Brain microvascular endothelial cell (primary cell): ENCODE measurements around the gene NRXN2.

Source experiments
- DNase-seq: peaks from one replicate; pipeline ENCODE4 v3.0.0-alpha.2; 2020
- H3K27ac ChIP-seq: fragments of 250-450 bp; sonication (Bioruptor Pico); 2 replicates; pipeline ENCODE4 v1.5.1; 2020; ENCODE audit warnings: mild to moderate bottlenecking, moderate library complexity
- H3K27me3 ChIP-seq: fragments of 250-450 bp; sonication (Bioruptor Pico); replicated peaks from 2 replicates; pipeline ENCODE4 v1.5.1; 2020; ENCODE audit warnings: mild to moderate bottlenecking
- H3K36me3 ChIP-seq: fragments of 250-450 bp; sonication (Bioruptor Pico); replicated peaks from 2 replicates; pipeline ENCODE4 v1.5.1; 2020; ENCODE audit warnings: mild to moderate bottlenecking
- H3K4me3 ChIP-seq: 2 replicates; pipeline ENCODE4 v1.5.1; 2011; ENCODE audit warnings: low read depth, mild to moderate bottlenecking, control low read depth, low read length, moderate library complexity
- CTCF ChIP-seq: IDR thresholded peaks from 2 replicates; pipeline ENCODE4 v1.5.1; 2011; ENCODE audit warnings: low read depth, mild to moderate bottlenecking, moderate library complexity, low read length, control low read depth, inconsistent platforms; ENCODE audit errors: missing control alignments
- in situ Hi-C: cut with HindIII; loops from 2 replicates; pipeline ENCODE4 v1.10.0; 2017; ENCODE audit warnings: low sequenced_read_pairs, low pct_ligation_motif_present

The NRXN2 gene

GRCh38 chr11:64641596-64642417 is 81.2 kb downstream of the NRXN2 start:
- H3K27me3 ChIP-seq, result peaks cover 71% of the 10 kb centered on the region
- DNase-seq, result no peak

GRCh38 chr11:64639885-64640284 is 83.1 kb downstream of the NRXN2 start:
- TF ChIP-seq CTCF, result no peak
- Histone ChIP-seq H3K27me3 (peaks cover 63% of the 10 kb centered on the region), H3K27ac (no peak overlapping the region), H3K4me3 (no peak overlapping the region), H3K36me3 (no peaks in the 10 kb centered on the region)
- in situ Hi-C loops, result no loop called here
- no peak for DNase-seq

More at GRCh38 chr11:64641596-64642417, 81.2 kb downstream of the NRXN2 start:
- H3K27ac ChIP-seq, result no peak overlapping the region
- no peak overlapping the region for H3K4me3 ChIP-seq
- no peaks in the 10 kb centered on the region for H3K36me3 ChIP-seq
- no peak for TF ChIP-seq CTCF
- in situ Hi-C loops, result no loop called here

- no peak for TF ChIP-seq CTCF
- Histone ChIP-seq H3K27me3 (peaks cover 53% of the 10 kb centered on the region), H3K4me3 (no peak overlapping the region), H3K27ac (no peak overlapping the region), H3K36me3 (no peaks in the 10 kb centered on the region)
- DNase-seq, result no peak
- in situ Hi-C loops, result no loop called here
Observed at GRCh38 chr11:64638829-64639228, 84.2 kb downstream of the NRXN2 start.

GRCh38 chr11:64638018-64638665 is 84.9 kb downstream of the NRXN2 start:
- Histone ChIP-seq H3K4me3 (no peak overlapping the region), H3K36me3 (no peaks in the 10 kb centered on the region), H3K27me3 (peaks cover 52% of the 10 kb centered on the region), H3K27ac (no peak overlapping the region)
- in situ Hi-C loops, result no loop called here
- no peak for TF ChIP-seq CTCF
- no peak for DNase-seq

- H3K36me3 ChIP-seq, result no peaks in the 10 kb centered on the region
- DNase-seq, result no peak
- no peak for TF ChIP-seq CTCF
- peaks cover 47% of the 10 kb centered on the region for H3K27me3 ChIP-seq
- H3K4me3 ChIP-seq, result no peak overlapping the region
- no peak overlapping the region for H3K27ac ChIP-seq
- in situ Hi-C loops, result no loop called here
Observed at GRCh38 chr11:64637334-64638017, 85.5 kb downstream of the NRXN2 start.
